SKM-1 treated with dmso at 0.1 percent for 144 hours (cell line): Measurements from ENCODE around the gene RALGPS1.
"Not testable (repeated sequence)": the region's sequence is repeated elsewhere in the genome, so short reads cannot be mapped to it uniquely, and the experiment has no call there.

Experiments used
- DNase-seq: peaks from one replicate; lab custom pipeline; 2025; ENCODE audit not compliant: unreplicated experiment; lab: John Stamatoyannopoulos, UW

Gene RALGPS1

DNA sequence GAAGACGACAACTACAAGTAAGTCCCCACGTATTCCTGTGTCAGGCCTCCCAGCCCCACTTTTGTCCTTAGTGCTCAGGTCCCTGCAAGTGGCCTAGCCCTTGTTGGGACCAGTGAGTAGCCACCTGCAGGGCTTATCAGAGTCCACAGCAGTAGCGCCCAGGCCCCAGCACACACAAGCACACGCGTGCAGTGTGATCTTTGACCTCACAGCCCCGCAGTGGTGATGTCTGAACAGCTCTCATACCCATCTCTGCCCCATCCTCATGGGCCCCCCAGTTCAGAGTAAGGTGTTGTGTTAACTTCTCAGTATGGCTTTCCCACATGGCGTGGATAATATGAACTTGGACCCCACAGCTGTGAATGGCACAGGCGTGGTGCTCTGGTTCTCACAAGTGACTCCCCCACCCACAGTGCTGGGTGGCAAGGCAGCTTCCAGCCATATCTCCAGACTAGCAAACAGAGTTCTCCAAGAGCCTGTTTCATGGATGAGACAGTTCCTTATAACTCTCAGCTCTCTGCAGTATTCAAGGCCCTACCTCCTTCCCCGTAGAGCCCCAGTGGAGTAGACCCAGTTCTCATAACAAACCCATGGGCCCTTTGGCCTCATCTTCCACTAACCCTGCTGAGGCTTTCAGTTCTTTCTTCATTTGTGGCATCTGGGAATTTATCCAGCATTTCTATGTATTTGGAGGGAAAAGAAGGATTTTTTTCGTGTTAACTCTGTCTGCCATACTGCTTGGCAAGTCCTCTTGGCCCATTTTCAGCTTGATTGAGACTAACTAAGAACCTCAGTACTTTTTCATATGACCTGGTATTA lies 254.4 kb downstream of the RALGPS1 start:
- DNase-seq = no peak

DNA sequence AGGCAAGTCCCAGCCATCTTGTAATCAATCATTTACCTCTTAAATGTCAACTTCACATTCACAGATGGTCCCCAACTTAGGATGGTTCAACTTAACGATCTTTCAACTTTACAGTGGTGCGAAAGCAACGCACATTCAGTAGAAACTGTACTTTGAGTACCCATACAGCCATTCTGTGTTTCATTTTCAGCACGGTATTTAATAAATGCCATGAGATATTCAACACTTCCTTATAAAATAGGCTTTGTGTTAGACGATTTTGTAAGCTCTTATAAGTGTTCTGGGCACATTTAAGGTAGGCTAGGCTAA lies 254.9 kb downstream of the RALGPS1 start:
- DNase-seq = no peak

DNA sequence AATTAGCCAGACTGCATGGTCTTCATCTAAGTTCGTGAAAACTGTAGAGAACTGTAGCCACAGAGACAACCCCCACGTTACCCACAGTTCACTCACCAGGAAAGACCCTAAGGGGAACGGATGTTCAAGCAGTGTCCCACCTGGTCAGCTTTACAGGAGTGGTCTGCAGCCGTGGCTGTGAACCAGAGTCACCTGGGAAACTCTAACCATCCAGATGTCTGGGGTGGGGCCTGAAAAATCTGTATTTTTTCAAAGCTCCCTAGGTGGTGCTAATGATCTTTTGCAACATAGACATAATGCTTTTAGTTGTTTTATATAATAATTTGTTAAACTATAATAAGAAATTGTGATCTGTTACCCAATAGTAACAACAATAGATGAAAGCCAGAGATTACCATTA lies 255.5 kb downstream of the RALGPS1 start:
- DNase-seq = no peak

DNA sequence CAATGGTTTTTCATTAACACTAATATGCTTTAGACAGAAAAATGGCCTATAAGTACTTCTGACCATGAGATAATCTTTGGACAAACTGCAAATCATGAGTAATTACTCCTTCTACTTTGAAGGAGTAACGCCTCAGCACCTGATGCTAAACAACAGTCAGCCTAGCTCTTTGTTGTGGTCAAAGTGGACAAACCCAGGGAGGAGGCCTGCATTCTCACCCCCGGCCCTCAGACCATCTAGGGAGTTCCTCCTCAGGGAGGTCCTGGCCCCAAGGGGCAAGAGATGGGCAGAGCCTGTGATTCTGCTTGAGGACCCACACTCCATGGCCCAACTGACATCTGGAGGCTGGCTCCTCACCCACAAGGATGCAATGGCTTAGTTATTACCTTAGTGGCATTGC lies 256.1 kb downstream of the RALGPS1 start:
- no peak for DNase-seq

DNA sequence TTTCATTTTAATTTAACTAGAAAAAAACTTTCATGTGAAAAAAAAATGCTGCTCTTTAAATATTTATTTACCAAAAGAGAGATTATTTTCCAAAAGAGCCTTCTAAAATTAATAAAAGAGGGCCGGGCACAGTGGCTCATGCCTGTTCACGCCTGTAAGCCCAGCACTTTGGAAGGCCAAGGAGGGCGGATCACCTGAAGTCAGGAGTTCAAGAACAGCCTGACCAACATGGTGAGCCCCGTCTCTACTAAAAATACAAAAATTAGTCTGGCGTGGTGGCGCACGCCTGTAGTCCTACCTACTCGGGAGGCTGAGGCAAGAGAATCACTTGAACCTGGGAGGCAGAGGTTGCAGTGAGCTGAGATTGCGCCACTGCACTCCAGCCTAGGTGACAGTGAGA lies 256.8 kb downstream of the RALGPS1 start:
- not testable (repeated sequence) for DNase-seq

DNA sequence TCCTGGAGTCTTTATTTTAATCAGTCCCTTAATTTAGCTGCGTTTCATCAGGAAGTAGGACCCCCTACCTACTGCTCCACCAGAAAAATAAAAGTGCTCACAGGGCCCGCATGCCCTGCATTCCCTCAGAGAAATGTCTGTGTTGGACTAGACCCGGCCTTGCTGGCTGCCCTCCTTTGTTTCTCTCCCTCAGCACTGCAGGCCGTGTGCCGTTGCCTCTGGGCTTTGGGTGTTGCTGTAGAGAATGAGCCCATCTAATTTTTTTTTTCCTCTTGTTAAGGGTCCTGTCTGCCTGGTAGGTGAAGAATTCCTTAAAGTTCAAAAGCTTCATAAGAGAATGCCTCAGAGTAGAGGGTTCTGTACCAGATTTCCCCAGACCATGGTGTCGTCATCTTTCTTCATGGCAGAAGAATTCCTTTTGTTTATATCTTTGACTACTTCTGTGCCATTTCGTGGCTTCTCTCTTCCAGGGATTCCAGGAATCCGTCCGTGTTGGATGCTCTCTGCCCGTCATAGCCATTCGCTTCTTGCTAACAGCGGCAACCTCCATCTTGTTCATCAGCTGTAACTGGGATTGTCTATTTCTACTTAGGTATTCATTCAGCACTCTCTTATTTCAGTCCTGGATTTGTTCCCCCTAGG lies 257.6 kb downstream of the RALGPS1 start:
- no peak for DNase-seq

DNA sequence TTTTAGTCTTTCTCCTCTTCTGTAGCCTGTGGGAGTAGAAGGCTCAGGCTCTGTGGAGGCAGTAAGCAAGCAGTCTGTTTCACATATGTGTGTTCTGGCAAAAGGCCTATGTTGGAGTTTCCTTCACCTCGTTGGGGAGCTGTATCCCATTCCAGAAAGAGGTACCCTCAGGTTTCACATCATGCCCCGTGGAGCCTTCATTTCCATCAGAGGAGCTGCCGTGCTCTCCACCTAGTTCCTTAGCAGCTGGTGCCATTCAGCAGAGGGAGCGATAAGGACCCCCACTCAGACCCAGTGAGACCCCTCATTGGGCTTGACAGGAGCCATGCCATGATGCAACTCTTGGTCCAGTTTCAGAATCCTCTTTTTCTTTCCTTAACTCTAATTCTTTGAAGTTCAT lies 258.5 kb downstream of the RALGPS1 start:
- DNase-seq = no peak

DNA sequence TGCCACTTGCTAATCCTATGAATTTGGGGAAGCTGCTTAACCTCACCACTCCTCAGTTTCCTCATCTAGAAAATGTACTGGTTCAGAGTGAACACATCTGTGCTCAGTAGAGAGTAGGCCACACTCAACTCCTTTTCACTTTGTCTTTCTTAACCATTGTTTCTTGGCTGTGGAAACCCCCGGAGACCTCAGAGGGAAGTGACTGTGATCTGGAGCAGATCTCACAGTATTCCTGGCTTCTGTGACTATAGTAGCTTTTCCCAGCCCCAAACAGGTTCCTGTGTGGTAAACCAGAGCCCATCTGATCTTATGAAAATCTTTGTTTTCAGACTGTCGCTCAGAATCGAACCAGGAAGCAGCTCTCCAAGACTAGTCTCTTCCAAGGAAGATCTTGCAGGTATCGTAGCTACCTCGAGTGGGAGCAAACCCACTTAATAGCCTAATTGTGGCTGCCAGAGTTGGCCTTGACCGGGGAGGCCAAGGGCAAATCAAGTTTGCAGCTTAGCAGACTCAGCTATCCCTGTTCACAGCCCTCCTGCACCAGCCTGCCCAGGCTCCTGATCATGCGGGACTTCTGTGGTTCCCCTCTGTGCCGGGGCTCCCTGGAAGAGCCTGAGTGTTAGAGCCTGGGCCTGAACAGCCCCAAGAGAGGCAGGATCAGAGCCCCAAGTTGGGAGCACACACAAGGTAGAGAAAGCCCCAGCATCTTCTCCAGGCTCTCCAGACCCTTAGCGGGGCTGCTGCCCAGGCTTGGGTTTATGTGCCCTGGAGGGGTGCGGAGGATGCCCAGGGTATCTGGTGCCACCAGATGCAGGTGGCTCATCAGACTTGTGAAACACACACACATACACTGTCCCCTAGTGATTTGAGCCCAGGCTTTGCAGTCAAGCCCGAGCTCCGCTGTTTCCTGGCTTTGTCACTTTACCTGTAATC lies 260.1 kb downstream of the RALGPS1 start:
- no peak for DNase-seq

DNA sequence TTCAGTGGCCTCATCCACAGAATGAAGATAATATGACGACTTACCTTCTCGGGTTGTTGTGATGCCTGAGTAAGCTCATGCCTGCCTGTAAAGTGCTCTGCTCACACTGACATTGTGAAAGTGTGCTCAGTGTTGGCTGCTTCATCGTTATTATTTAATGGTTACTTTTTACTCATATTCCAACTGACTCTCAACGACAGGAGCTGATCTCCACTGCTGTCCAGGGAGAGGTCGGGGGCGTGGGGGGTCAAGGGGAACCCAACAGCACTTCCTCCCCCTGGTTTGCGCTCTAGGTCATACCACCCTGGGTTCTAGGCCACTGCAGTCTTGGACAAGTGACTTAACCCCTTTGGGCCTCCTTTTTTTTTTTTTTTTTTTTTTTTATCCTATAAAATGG lies 260.7 kb downstream of the RALGPS1 start:
- DNase-seq = no peak

DNA sequence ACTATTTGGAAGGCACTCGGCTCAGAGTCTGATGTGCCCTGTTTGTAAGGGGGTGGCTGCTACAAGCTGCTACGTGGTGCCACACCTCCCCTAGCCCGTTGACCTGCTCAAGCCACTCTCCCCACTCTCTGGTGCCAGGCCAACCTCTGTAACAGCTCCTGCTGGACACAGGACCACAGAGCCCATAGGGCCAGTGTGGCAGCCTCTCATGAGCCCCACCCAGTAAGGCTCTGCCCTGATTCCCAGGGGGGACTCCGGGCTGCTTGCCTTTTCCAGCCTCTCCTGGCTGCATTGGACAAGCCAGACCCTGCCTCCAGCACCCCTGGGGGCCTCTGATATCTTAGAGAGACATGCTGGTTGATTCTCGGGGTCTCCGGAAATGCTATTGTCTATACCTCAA lies 261.2 kb downstream of the RALGPS1 start:
- no peak for DNase-seq

DNA sequence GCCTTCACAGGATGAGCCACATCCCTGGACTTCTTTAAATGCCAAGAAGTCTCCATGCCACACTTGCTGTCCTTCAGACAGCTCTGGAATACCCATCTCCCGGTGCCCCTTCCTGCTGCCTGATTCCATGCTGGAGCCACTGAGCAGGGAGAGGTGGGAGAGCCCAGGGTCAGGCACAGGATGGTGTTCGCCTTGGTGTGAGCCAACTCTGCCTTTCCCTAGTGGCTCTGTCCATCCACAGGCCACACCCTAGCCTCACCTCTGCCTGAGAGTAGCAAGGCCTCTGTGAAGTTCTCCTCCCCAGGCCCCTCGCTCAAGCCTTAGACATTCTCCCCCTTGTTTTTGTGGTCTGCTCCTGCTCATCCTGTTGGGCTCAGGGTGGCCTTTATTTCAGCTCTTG lies 262.0 kb downstream of the RALGPS1 start:
- DNase-seq = no peak

DNA sequence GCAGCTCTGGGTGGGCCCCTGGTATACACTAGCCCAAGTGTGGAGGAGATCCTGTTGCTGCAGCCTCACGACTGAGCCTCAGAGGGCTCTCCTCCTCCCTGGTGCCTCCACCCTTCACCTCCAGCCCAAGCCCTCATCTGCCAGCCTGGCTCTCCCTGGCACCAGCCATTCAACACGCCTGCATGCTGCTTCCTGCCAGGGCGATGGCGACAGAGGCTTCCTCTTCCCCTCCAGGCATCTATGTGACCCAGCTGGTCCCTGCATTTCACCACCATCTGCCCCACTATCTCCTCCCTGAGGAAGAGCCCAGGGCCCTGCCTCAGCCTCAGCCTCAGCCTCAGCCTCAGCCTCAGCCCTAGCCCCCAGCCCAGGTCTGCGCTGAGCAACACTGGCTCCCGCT lies 262.6 kb downstream of the RALGPS1 start:
- DNase-seq = no peak

DNA sequence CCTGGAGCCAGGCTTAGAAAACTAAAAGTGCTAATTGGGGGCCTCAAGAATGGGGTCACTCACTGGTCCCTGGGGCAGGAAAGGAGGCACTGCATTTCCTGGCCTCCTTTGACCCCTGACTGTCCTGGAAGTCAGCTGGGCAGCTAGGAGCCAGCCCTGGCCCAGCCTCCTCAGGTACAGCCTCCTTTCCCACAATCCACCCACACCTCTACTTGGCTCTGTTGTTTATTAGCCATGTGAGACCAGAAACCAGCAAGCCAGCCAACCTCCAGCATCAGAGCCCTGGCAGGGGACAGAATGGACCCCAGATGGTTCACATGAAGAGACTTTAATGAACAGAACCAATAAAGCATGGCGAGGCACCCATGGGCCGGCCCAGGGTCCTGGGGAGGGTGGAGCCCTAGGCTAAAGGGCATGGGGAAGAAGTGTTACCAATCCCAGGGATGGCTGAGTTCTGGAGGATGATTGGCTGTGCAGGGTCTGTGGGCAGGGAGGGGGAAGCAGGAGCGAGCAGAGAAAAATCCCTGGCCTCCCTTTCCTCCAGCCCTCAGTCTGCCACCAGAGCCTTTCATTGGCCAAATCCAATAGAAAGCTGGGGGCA lies 263.2 kb downstream of the RALGPS1 start:
- no peak for DNase-seq

DNA sequence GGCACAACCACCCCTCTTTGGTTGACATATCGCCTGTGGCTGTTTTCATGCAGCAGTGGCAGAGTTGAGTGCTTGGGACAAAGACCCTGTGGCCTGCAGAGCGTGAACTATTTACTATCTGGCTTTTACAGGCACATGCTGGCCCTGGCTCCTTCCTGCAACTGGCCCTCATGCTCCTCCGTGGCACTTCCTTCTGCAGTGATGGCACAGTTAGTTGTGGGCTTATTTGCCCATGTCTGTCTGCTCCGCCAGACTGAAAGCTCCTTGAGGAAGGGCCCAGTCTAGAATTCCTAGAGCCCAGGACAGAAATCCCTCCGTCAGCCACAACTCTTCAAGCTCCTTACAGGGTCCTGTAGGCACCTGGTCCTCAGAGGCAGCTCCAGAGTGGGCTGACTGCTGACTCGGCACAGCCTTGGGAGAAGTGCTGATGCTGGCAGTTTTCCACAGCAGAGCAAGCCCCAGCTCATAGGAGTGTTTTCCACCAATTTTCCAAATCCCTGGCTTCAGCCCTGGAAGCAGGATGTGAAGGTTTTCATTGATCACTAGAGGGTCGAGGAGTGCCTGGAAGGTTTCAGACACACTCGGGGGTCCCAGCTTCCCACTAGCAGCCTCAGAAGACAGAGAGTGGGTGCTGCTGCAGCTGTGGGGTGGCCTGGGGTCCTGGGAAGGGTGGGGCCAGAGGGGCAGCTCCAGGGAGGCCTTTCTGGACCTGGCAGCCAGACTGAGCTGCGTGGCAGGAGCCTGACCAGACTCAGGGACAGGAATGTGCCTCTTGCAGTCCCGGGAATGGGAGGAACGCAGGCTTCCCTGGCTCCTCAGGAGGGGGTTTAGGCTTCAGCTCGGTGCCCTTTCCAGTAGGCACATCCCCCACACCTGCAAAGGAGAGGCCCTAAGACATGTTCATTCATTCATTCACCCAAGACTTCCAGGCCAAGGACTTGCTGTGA lies 264.4 kb downstream of the RALGPS1 start:
- no peak for DNase-seq

DNA sequence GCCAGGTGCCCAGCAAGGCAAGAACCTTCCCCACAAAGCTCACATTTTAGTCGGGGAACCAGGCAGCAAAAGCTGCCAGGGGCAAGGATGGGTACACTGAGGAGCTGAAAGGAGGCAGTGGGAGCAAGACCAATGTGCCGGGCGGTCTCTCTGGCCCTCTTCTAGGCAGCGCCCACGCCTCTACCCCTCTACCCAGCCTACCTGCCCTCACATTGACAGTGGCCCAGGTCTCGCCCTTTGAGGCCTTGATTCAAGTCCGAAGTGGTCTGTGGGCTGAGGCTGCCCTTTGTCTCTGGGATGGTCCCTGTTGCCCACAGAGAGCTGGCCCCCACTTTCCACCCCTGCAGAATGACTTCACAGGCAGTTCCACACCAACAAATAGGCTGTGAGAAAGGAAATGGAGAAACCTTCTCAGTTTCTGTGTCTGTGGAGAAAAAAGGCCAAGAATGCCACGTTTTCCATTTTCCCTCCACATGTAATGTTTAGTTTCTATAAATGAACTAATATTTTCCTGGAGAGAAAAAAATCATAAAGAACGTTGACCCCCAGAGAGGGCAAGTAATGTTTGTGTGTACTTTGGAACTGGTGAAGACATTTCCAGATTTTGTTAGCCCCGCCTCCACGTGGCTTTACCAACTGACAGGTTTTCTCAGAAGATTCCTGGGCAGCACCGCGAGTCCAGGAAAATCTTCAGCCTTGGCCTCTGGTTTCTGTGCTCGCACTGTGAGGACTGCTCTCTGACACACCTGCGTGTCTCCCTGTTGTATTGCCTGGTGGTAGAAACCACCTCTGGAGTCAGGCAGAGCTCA lies 265.3 kb downstream of the RALGPS1 start:
- no peak for DNase-seq

DNA sequence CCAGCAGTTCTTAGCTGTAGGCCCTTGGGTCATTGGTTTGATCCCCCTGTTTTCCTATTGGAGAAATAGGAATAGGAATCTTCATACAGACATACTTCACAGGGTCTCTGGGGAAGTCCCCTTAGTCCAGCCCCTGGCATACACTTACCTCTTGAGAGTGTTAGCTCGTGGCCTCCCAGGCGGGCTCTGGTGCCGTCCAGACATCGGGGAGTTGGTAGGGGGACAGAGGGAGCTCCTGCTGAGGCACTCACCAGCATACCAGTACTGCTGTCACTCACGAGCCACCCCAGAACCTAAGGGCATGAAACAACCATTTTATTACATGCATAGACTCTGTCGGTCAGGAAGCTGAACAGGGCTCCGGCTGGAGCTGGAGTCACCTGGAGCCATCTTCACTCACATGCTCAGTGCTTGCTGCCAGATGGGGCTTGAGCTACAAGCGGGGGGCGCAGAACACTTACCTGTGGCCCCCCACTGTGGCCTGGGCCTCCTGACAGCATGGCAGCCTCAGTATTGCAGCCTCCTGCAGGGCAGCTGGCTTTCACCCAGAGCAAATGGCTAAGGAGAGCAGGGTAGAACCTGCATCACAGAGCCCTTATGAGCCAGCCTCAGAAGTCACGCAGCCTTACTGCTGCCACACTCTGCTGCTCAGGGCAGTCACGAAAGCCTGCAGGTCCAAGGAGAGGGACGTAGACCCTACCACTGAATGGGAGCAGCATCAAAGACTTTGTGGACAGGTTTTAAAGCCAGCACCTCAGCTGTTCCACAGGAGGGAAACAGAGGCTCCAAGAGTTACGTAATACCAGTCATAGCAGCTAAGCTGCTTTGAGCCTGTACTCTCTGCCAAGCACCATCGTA lies 266.1 kb downstream of the RALGPS1 start:
- no peak for DNase-seq

DNA sequence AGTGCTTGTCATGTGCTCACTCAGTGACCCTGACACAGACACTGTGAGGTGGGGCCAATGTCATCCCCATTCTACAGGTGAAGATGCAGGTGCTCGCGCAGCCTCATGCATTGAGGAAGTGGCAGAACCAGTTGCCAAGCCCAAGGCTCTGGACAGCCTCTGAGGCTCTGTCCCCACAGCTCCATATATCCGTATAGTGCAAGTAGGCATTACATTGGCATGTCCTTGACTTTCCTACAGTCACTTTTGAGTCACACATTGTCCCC lies 266.7 kb downstream of the RALGPS1 start:
- no peak for DNase-seq

DNA sequence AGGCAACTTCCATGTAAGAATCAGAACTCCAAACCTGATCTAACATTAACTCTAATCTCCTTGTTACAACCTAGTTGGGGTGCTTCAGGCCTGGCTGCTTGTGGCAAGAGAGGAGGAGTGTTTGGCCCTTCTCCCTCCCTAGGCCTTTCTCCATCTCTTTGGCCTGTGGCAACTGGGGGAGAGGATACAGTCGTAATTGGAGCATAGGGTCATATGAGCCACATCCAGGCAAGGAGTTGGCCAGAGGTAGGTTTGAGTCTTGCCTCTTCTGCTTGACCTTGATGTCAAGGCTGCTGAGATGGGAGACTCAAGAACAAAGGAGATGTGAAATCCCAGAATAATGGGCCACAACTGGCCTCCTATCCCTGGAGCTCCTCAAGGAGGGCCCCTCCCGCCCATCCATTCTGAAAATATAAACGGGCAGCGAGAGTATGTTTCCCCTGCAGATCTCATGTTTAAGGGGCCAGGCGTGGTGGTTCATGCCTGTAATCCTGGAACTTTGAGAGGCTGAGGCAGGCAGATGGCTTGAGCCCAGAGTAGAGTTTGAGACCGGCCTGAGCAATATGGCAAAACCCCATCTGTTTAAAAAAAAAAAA lies 267.1 kb downstream of the RALGPS1 start:
- DNase-seq = no peak
